T follicular helper cell (primary cell): Measurements from ENCODE around the gene ZNF593OS.

Source experiments
- DNase-seq: peaks from one replicate; pipeline ENCODE4 v3.0.0-alpha.2; 2020; ENCODE audit warnings: low read depth

Gene ZNF593OS

GRCh38 chr1:26184086-26184485 is 12.5 kb upstream of the ZNF593OS start:
- DNase-seq: no peak

GRCh38 chr1:26182383-26182696 is 10.7 kb upstream of the ZNF593OS start:
- DNase-seq: no peak

- DNase-seq: no peak
Measured at GRCh38 chr1:26181586-26182382, 10.2 kb upstream of the ZNF593OS start.

- no peak for DNase-seq
Measured at GRCh38 chr1:26180010-26180506, 8.4 kb upstream of the ZNF593OS start.

- DNase-seq: no peak
Measured at GRCh38 chr1:26177182-26177684, 5.6 kb upstream of the ZNF593OS start, which contains the start of gene CNKSR1. CNKSR1 (plus strand) TSS chr1:26177491; CDS start chr1:26177548, 57 bp downstream.

- no peak for DNase-seq
Measured at GRCh38 chr1:26175346-26175745, 3.7 kb upstream of the ZNF593OS start.

- no peak for DNase-seq
Measured at GRCh38 chr1:26170472-26170821, 1.2 kb downstream of the ZNF593OS start.

GRCh38 chr1:26169669-26170471 is 1.8 kb downstream of the ZNF593OS start, which contains the start of gene ZNF593:
ZNF593 (plus strand) TSS chr1:26169908; CDS start chr1:26169984, 76 bp downstream.
- DNase-seq: peak; percentile 63

GRCh38 chr1:26169198-26169554 is 2.5 kb downstream of the ZNF593OS start:
- no peak for DNase-seq

- DNase-seq: no peak
Measured at GRCh38 chr1:26168410-26169197, 3.0 kb downstream of the ZNF593OS start, which contains the start of gene C1orf232. C1orf232 (minus strand) TSS chr1:26168963; CDS start chr1:26168499, 464 bp downstream.

GRCh38 chr1:26166719-26167281 is 4.8 kb downstream of the ZNF593OS start:
- DNase-seq: no peak

GRCh38 chr1:26164861-26165842 is 6.5 kb downstream of the ZNF593OS start:
- DNase-seq: no peak

GRCh38 chr1:26164036-26164860 is 7.4 kb downstream of the ZNF593OS start:
- peak; percentile 22 for DNase-seq

GRCh38 chr1:26163684-26164035 is 8.0 kb downstream of the ZNF593OS start:
- DNase-seq: no peak

GRCh38 chr1:26162220-26162709 is 9.4 kb downstream of the ZNF593OS start:
- DNase-seq: no peak

- DNase-seq: no peak
Measured at GRCh38 chr1:26161415-26162219, 10.0 kb downstream of the ZNF593OS start.

GRCh38 chr1:26160527-26161414 is 10.9 kb downstream of the ZNF593OS start:
- no peak for DNase-seq

- no peak for DNase-seq
Measured at GRCh38 chr1:26159743-26160039, 11.9 kb downstream of the ZNF593OS start.
